IMR-90 (cell line): ENCODE data around the gene ZDHHC18.
A peak's percentile ranks its signal among the peaks of the same experiment; 100 is the strongest.

Source experiments
- CEBPB ChIP-seq: IDR thresholded peaks from 2 replicates; pipeline ENCODE4 v1.6.1; 2012; ENCODE audit warnings: low read depth, low read length, improper control_type of control experiment
- CHD1 ChIP-seq: IDR thresholded peaks from 2 replicates; pipeline ENCODE4 v1.6.1; 2012; ENCODE audit warnings: low read depth, low read length, improper control_type of control experiment
- ELK1 ChIP-seq: fragments of 150-350 bp; IDR thresholded peaks from 2 replicates; pipeline ENCODE4 v1.6.1; 2016; ENCODE audit warnings: low read depth, mild to moderate bottlenecking, low read length, moderate library complexity, borderline replicate concordance
- FOS ChIP-seq: fragments of 150-350 bp; IDR thresholded peaks from 2 replicates; pipeline ENCODE4 v1.6.1; 2016; ENCODE audit warnings: low read depth, low read length
- MAFK ChIP-seq: IDR thresholded peaks from 2 replicates; pipeline ENCODE4 v1.6.1; 2012; ENCODE audit warnings: low read depth, low read length, improper control_type of control experiment
- MAZ ChIP-seq: IDR thresholded peaks from 2 replicates; pipeline ENCODE4 v1.6.1; 2012; ENCODE audit warnings: low read depth, mild to moderate bottlenecking, low read length, improper control_type of control experiment, moderate library complexity, borderline replicate concordance
- POLR2A ChIP-seq: IDR thresholded peaks from 2 replicates; pipeline ENCODE4 v1.6.1; 2012; ENCODE audit warnings: mild to moderate bottlenecking, low read depth, low read length
- RCOR1 ChIP-seq: IDR thresholded peaks from 2 replicates; pipeline ENCODE4 v1.6.1; 2012; ENCODE audit warnings: mild to moderate bottlenecking, low read length, improper control_type of control experiment; ENCODE audit not compliant: insufficient replicate concordance
- USF2 ChIP-seq: fragments of 150-350 bp; IDR thresholded peaks from 2 replicates; pipeline ENCODE4 v1.6.1; 2017; ENCODE audit warnings: mild to moderate bottlenecking, antibody characterized with exemption, low read length, low read depth
- TF ChIP-seq, protein P1 (sequence below): conservative IDR thresholded peaks from 2 replicates; pipeline ENCODE4 v1.5.1; 2012; ENCODE audit warnings: mild to moderate bottlenecking, low read depth, low read length, improper control_type of control experiment

DNA sequence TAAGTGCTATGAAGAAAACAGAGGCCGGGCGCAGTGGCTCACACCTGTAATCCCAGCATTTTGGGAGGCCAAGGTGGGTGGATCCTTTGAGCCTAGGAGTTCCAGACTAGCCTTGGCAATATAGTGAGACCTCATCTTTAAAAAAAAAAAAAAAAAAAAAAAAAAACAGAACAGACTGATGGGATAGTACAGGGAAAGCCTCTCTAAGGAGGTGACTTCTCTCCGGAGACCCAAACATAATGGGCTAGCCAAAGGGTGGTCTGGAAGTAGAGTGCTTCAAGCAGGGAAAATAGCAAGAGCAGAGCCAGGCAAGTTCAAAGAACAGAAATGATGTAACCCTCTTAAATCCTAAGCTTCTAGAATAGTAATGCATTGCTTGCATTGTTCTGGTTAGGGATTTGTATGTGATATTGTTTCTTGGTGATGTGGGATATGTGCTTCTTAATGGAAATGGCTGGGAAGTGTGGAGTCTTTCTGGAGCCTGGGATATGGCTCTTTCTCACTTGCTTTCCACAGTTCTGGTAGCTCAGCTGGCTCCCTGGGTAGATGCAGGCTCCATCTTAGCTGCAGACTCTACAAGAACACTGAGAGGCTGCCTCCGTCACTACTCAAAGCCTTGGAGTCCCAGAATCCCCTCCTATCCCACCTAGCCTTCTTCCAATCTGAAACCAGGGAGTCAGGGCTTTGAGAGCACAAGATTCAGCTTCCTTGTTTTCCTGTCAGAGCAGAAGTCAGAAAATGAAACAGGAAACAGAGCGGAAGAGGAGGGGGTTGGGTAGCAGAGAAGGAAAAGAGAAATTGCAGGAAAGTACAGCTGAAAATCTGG, 40.7 kb upstream of the ZDHHC18 start:
- TF ChIP-seq, protein P1, sequence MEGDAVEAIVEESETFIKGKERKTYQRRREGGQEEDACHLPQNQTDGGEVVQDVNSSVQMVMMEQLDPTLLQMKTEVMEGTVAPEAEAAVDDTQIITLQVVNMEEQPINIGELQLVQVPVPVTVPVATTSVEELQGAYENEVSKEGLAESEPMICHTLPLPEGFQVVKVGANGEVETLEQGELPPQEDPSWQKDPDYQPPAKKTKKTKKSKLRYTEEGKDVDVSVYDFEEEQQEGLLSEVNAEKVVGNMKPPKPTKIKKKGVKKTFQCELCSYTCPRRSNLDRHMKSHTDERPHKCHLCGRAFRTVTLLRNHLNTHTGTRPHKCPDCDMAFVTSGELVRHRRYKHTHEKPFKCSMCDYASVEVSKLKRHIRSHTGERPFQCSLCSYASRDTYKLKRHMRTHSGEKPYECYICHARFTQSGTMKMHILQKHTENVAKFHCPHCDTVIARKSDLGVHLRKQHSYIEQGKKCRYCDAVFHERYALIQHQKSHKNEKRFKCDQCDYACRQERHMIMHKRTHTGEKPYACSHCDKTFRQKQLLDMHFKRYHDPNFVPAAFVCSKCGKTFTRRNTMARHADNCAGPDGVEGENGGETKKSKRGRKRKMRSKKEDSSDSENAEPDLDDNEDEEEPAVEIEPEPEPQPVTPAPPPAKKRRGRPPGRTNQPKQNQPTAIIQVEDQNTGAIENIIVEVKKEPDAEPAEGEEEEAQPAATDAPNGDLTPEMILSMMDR = no peak
- TF ChIP-seq POLR2A (no peak), MAFK (no peak), MAZ (no peak), CEBPB (peak; percentile 38; the same call in 1 of the 2 replicates), FOS (no peak), USF2 (no peak), ELK1 (no peak), CHD1 (no peak), RCOR1 (no peak)
